Panc1 (cell line): ENCODE results near the gene DSG4. TPM values are rescaled to one million over a fixed set of nuclear protein-coding genes. Genes with fewer than 3 reads are reported as not detected.

ENCODE experiments used
- ATAC-seq: fragments of 200-7000 bp; cut with Tn5 transposase; 2 replicates; pipeline ENCODE4 v1.9.1; 2020; ENCODE audit warnings: mild to moderate bottlenecking, moderate library complexity
- BruUV-seq: library from RNA; stranded (reverse); fragments of 400-500 nt; replicated peaks from 2 replicates; lab custom pipeline; 2021; lab: Mats Ljungman, UMichigan
- CTCF ChIA-PET: fragments of 300-600 bp; sonication (Branson Sonifier 250); formaldehyde crosslinking; loops from one replicate; lab custom pipeline; 2022; ENCODE audit warnings: antibody characterized with exemption; lab: Charles Lee
- POLR2A ChIA-PET: fragments of 300-600 bp; sonication (Branson Sonifier 250); formaldehyde crosslinking; loops from one replicate; lab custom pipeline; 2022; ENCODE audit warnings: antibody characterized with exemption; lab: Charles Lee
- DNase-seq: peaks from one replicate; pipeline ENCODE4 v3.0.0-alpha.2; 2010; ENCODE audit warnings: low read depth, low spot score
- H3K27ac ChIP-seq: 2 replicates; pipeline ENCODE4 v1.5.1; 2011; ENCODE audit warnings: mild to moderate bottlenecking, low read length, inconsistent platforms
- H3K27me3 ChIP-seq: fragments of 200-500 bp; sonication (Bioruptor generic); 2 replicates; pipeline ENCODE4 v1.6.0; 2014; ENCODE audit warnings: low read length, inconsistent platforms; ENCODE audit not compliant: control insufficient read depth, insufficient read depth
- H3K36me3 ChIP-seq: fragments of 200-500 bp; sonication (Bioruptor generic); 2 replicates; pipeline ENCODE4 v1.5.1; 2014; ENCODE audit warnings: inconsistent platforms, mild to moderate bottlenecking, low read length, moderate library complexity; ENCODE audit not compliant: control insufficient read depth, insufficient read depth
- H3K4me1 ChIP-seq: 2 replicates; pipeline ENCODE4 v1.5.1; 2011; ENCODE audit warnings: inconsistent platforms, mild to moderate bottlenecking, low read length, moderate library complexity; ENCODE audit not compliant: control insufficient read depth, insufficient read depth
- H3K4me3 ChIP-seq, 2 experiments: 2 replicates each; pipeline ENCODE4 v1.5.1; 2011 to 2012; ENCODE audit warnings: low read depth in 2 of 2, low read length in 2 of 2, mild to moderate bottlenecking in 2 of 2, inconsistent platforms in 1 of 2, moderate library complexity in 1 of 2
- H3K9me3 ChIP-seq: fragments of 200-500 bp; sonication (Bioruptor generic); 2 replicates; pipeline ENCODE4 v1.5.1; 2014; ENCODE audit warnings: low read depth, mild to moderate bottlenecking, inconsistent platforms, low read length, moderate library complexity; ENCODE audit not compliant: control insufficient read depth, insufficient read depth
- CTCF ChIP-seq: fragments of 450-650 bp; IDR thresholded peaks from 2 replicates; pipeline ENCODE4 v1.5.1; 2017; ENCODE audit warnings: mild to moderate bottlenecking
- POLR2AphosphoS5 ChIP-seq: IDR thresholded peaks from 2 replicates; pipeline ENCODE4 v1.6.1; 2012; ENCODE audit warnings: mild to moderate bottlenecking, low read depth, low read length, moderate library complexity
- SIN3A ChIP-seq: IDR thresholded peaks from 2 replicates; pipeline ENCODE4 v1.6.1; 2012; ENCODE audit warnings: low read depth, mild to moderate bottlenecking, low read length, moderate library complexity, borderline replicate concordance; ENCODE audit not compliant: insufficient read depth
- TCF7L2 ChIP-seq: IDR thresholded peaks from 2 replicates; pipeline ENCODE4 v1.6.1; 2011; ENCODE audit warnings: mild to moderate bottlenecking, low read depth, low read length, inconsistent platforms
- in situ Hi-C: cut with HindIII; loops from 2 replicates; pipeline ENCODE4 v1.10.0; 2016; ENCODE audit warnings: low sequenced_read_pairs, low pct_unique_long_range_greater_than_20kb
- intact Hi-C: fragments of 100-400 bp; cut with micrococcal nuclease; formaldehyde crosslinking; loops from one replicate; pipeline ENCODE4 v1.10.0; 2022; ENCODE audit not compliant: unreplicated experiment
- total RNA-seq: library from RNA; stranded (reverse); gene quantifications from one replicate; pipeline ENCODE4 v1.2.1, GENCODE V29; 2021; ENCODE audit not compliant: unreplicated experiment
- TF ChIP-seq, protein P1 (sequence below), 2 experiments: IDR thresholded peaks; 2 replicates each; pipeline ENCODE4 v1.6.1; 2011 to 2012; ENCODE audit warnings: low read depth in 2 of 2, control low read depth in 1 of 2, low read length in 1 of 2, mild to moderate bottlenecking in 1 of 2, moderate library complexity in 1 of 2; ENCODE audit not compliant: insufficient read depth in 1 of 2

DSG4 gene
- total RNA-seq, 1 experiment from 2014 or later = not detected

- H3K27me3 ChIP-seq = no peaks in the 10 kb centered on the region
- H3K27ac ChIP-seq = no peak overlapping the region
- in situ Hi-C loops = no loop called here
- no TSS peak for BruUV-seq
- POLR2A ChIA-PET = interaction anchor here (0.6 kb wide), 1 partner anchor 541 kb away, joined by 3 read pairs; no protein-coding TSS in a partner anchor
- CTCF ChIA-PET = no interaction called here
- DNase-seq = no peak
- no peaks in the 10 kb centered on the region for H3K36me3 ChIP-seq
- H3K4me1 ChIP-seq = no peaks in the 10 kb centered on the region
- no peak for ATAC-seq
- no peak for TF ChIP-seq CTCF
- TF ChIP-seq SIN3A = no peak
- no peak for TF ChIP-seq POLR2AphosphoS5
- no peak for TF ChIP-seq TCF7L2
- TF ChIP-seq, protein P1, sequence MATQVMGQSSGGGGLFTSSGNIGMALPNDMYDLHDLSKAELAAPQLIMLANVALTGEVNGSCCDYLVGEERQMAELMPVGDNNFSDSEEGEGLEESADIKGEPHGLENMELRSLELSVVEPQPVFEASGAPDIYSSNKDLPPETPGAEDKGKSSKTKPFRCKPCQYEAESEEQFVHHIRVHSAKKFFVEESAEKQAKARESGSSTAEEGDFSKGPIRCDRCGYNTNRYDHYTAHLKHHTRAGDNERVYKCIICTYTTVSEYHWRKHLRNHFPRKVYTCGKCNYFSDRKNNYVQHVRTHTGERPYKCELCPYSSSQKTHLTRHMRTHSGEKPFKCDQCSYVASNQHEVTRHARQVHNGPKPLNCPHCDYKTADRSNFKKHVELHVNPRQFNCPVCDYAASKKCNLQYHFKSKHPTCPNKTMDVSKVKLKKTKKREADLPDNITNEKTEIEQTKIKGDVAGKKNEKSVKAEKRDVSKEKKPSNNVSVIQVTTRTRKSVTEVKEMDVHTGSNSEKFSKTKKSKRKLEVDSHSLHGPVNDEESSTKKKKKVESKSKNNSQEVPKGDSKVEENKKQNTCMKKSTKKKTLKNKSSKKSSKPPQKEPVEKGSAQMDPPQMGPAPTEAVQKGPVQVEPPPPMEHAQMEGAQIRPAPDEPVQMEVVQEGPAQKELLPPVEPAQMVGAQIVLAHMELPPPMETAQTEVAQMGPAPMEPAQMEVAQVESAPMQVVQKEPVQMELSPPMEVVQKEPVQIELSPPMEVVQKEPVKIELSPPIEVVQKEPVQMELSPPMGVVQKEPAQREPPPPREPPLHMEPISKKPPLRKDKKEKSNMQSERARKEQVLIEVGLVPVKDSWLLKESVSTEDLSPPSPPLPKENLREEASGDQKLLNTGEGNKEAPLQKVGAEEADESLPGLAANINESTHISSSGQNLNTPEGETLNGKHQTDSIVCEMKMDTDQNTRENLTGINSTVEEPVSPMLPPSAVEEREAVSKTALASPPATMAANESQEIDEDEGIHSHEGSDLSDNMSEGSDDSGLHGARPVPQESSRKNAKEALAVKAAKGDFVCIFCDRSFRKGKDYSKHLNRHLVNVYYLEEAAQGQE (IDR thresholded peaks at IDR 0.05; ENCODE audit: insufficient read depth in 1 of 2, low read depth in 2 of 2, low read length in 1 of 2) = no peak
- H3K4me3 ChIP-seq = no peak overlapping the region
- intact Hi-C loops = no loop called here
- no peaks in the 10 kb centered on the region for H3K9me3 ChIP-seq
Measured at GRCh38 chr18:31417850-31418249, 41.3 kb downstream of the DSG4 start.

DNA sequence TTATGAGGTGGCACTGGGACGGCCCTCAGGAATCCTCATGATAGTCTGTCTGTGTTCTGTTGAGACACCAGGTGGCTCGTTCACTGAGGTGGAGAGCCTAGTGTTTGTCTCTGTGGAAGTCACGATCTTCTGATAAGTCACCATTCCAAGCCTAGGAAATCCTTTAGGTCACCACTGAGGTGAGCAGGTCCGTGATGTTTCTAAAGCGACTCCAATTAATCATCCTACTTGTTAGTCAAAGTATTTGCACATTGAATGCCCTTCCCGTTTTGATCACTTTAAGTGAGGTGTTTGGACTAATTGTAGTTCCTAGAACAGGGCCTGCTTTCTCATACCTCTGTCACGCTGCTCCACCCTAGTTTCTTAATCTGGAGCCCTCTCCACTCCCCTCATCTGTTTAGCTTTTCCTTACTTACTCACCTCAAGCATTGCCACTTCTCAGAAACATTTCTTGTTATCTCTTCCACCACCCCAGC, 42.9 kb downstream of the DSG4 start:
- no peaks in the 10 kb centered on the region for H3K4me1 ChIP-seq
- in situ Hi-C loops (no loop called here), intact Hi-C loops (no loop called here)
- CTCF ChIA-PET = no interaction called here
- H3K36me3 ChIP-seq = no peaks in the 10 kb centered on the region
- no peak for TF ChIP-seq POLR2AphosphoS5
- no peak for TF ChIP-seq TCF7L2
- TF ChIP-seq, protein P1 (IDR thresholded peaks at IDR 0.05; ENCODE audit: insufficient read depth in 1 of 2, low read depth in 2 of 2, low read length in 1 of 2) = no peak
- no peak for TF ChIP-seq SIN3A
- no peak for TF ChIP-seq CTCF
- ATAC-seq (no peak), DNase-seq (no peak)
- H3K27me3 ChIP-seq = no peaks in the 10 kb centered on the region
- POLR2A ChIA-PET = no interaction called here
- no TSS peak for BruUV-seq
- H3K27ac ChIP-seq = no peak overlapping the region
- H3K9me3 ChIP-seq = no peaks in the 10 kb centered on the region
- H3K4me3 ChIP-seq = no peak overlapping the region
